Neural progenitor cell (in vitro differentiated cells): ENCODE data around the gene GAS1.

Experiments used
- EZH2 ChIP-seq: fragments of 200-600 bp; sonication (generic); IDR thresholded peaks from 2 replicates; pipeline ENCODE4 v1.6.1; 2017; ENCODE audit warnings: antibody characterized with exemption, mild to moderate bottlenecking, moderate library complexity
- EZH2phosphoT487 ChIP-seq: fragments of 200-600 bp; sonication (generic); IDR thresholded peaks from 2 replicates; pipeline ENCODE4 v1.6.1; 2017; ENCODE audit warnings: antibody characterized with exemption
- TF ChIP-seq, protein P1 (sequence below): fragments of 200-600 bp; sonication (generic); IDR thresholded peaks from 2 replicates; pipeline ENCODE4 v1.5.1; 2017; ENCODE audit warnings: antibody characterized with exemption, mild to moderate bottlenecking

- TF ChIP-seq, protein P1, sequence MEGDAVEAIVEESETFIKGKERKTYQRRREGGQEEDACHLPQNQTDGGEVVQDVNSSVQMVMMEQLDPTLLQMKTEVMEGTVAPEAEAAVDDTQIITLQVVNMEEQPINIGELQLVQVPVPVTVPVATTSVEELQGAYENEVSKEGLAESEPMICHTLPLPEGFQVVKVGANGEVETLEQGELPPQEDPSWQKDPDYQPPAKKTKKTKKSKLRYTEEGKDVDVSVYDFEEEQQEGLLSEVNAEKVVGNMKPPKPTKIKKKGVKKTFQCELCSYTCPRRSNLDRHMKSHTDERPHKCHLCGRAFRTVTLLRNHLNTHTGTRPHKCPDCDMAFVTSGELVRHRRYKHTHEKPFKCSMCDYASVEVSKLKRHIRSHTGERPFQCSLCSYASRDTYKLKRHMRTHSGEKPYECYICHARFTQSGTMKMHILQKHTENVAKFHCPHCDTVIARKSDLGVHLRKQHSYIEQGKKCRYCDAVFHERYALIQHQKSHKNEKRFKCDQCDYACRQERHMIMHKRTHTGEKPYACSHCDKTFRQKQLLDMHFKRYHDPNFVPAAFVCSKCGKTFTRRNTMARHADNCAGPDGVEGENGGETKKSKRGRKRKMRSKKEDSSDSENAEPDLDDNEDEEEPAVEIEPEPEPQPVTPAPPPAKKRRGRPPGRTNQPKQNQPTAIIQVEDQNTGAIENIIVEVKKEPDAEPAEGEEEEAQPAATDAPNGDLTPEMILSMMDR = no peak
- TF ChIP-seq EZH2phosphoT487 (no peak), EZH2 (no peak)
Observed at GRCh38 chr9:86974421-86974820, 27.1 kb upstream of the GAS1 start.
